KMS-11 (cell line): ENCODE results near the gene VEGFB.
A peak's percentile ranks its signal among the peaks of the same experiment; 100 is the strongest.

Experiments
- H2AFZ ChIP-seq: fragments of 200-600 bp; sonication (generic); 2 replicates; pipeline ENCODE4 v1.6.1; 2016; ENCODE audit warnings: antibody characterized with exemption, mixed run types, low read depth
- H3K27ac ChIP-seq: fragments of 200-600 bp; sonication (generic); 2 replicates; pipeline ENCODE4 v1.6.1; 2016; ENCODE audit warnings: mild to moderate bottlenecking, mixed run types
- H3K27me3 ChIP-seq: fragments of 200-600 bp; sonication (generic); 2 replicates; pipeline ENCODE4 v1.6.1; 2017; ENCODE audit warnings: mild to moderate bottlenecking, low read depth, mixed run types, moderate library complexity; ENCODE audit not compliant: insufficient read depth
- H3K36me3 ChIP-seq: fragments of 200-600 bp; sonication (generic); 2 replicates; pipeline ENCODE4 v1.6.1; 2017; ENCODE audit warnings: mild to moderate bottlenecking, mixed run types; ENCODE audit not compliant: insufficient read depth
- H3K4me1 ChIP-seq: fragments of 200-600 bp; sonication (generic); 2 replicates; pipeline ENCODE4 v1.6.1; 2016; ENCODE audit warnings: mild to moderate bottlenecking, low read depth, mixed run types; ENCODE audit not compliant: poor library complexity, severe bottlenecking
- H3K4me2 ChIP-seq: fragments of 200-600 bp; sonication (generic); 2 replicates; pipeline ENCODE4 v1.7.0; 2016; ENCODE audit warnings: mild to moderate bottlenecking, mixed run types
- H3K4me3 ChIP-seq: fragments of 200-600 bp; sonication (generic); IDR thresholded peaks from 2 replicates; pipeline ENCODE4 v1.6.1; 2017; ENCODE audit warnings: low read depth, low read length, mixed read lengths; ENCODE audit not compliant: insufficient read depth
- H3K79me2 ChIP-seq: fragments of 200-600 bp; sonication (generic); 2 replicates; pipeline ENCODE4 v1.6.1; 2016; ENCODE audit warnings: low read depth, mixed run types; ENCODE audit not compliant: insufficient read depth
- H3K9ac ChIP-seq: fragments of 200-600 bp; sonication (generic); 2 replicates; pipeline ENCODE4 v1.6.1; 2016; ENCODE audit warnings: mild to moderate bottlenecking, mixed run types
- H4K20me1 ChIP-seq: fragments of 200-600 bp; sonication (generic); 2 replicates; pipeline ENCODE4 v1.6.1; 2016; ENCODE audit warnings: mild to moderate bottlenecking, mixed run types; ENCODE audit not compliant: insufficient read depth
- TF ChIP-seq, protein P1 (sequence below): fragments of 200-600 bp; sonication (generic); conservative IDR thresholded peaks from 2 replicates; pipeline ENCODE4 v1.6.1; 2017; ENCODE audit warnings: low read depth, mild to moderate bottlenecking, antibody characterized with exemption, low read length, moderate library complexity, mixed read lengths

VEGFB gene

DNA sequence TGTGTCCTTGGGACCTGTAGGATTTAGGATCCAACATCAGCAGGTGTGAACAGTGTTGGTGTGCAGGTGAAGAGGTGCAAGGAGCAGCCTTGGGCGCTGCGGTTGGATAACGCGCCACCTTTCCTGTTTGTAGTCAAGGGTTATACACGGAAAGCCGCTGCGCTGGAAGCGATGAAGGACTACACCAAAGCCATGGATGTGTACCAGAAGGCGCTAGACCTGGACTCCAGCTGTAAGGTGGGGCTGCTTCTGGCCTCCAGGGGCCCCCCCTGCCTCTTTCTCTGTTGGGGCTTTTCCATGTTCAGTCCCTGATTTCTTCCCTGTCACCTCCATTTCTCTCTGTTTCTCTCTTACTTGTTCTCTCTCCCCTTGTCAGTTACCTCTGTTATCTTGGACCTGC lies 31.4 kb upstream of the VEGFB start:
- Histone ChIP-seq H3K4me2 (no peak overlapping the region), H3K27me3 (no peaks in the 10 kb centered on the region), H3K4me1 (peaks cover 38% of the 10 kb centered on the region), H3K36me3 (peaks cover 29% of the 10 kb centered on the region; the same call in 1 of the 2 replicates), H3K79me2 (peaks cover 8% of the 10 kb centered on the region; the same call in 1 of the 2 replicates), H3K4me3 (no peak overlapping the region), H2AFZ (no peak overlapping the region), H4K20me1 (0 out of 2 replicates have a peak, but pooled peaks cover 6% of the 10 kb centered on the region), H3K27ac (no peak overlapping the region), H3K9ac (no peak overlapping the region)
- TF ChIP-seq, protein P1, sequence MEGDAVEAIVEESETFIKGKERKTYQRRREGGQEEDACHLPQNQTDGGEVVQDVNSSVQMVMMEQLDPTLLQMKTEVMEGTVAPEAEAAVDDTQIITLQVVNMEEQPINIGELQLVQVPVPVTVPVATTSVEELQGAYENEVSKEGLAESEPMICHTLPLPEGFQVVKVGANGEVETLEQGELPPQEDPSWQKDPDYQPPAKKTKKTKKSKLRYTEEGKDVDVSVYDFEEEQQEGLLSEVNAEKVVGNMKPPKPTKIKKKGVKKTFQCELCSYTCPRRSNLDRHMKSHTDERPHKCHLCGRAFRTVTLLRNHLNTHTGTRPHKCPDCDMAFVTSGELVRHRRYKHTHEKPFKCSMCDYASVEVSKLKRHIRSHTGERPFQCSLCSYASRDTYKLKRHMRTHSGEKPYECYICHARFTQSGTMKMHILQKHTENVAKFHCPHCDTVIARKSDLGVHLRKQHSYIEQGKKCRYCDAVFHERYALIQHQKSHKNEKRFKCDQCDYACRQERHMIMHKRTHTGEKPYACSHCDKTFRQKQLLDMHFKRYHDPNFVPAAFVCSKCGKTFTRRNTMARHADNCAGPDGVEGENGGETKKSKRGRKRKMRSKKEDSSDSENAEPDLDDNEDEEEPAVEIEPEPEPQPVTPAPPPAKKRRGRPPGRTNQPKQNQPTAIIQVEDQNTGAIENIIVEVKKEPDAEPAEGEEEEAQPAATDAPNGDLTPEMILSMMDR: no peak

GRCh38 chr11:64203421-64204079 lies 30.8 kb upstream of the VEGFB start:
- no peaks in the 10 kb centered on the region for H3K27me3 ChIP-seq
- 0 out of 2 replicates have a peak, but pooled peaks cover 6% of the 10 kb centered on the region for H4K20me1 ChIP-seq
- no peak overlapping the region for H3K9ac ChIP-seq
- TF ChIP-seq, protein P1: no peak
- no peak overlapping the region for H3K27ac ChIP-seq
- H2AFZ ChIP-seq: no peak overlapping the region
- H3K4me2 ChIP-seq: no peak overlapping the region; the same call in 1 of the 2 replicates
- H3K36me3 ChIP-seq: peaks cover 23% of the 10 kb centered on the region; the same call in 1 of the 2 replicates
- peaks cover 8% of the 10 kb centered on the region; the same call in 1 of the 2 replicates for H3K79me2 ChIP-seq
- no peak overlapping the region for H3K4me3 ChIP-seq
- H3K4me1 ChIP-seq: peaks cover 40% of the 10 kb centered on the region

GRCh38 chr11:64204080-64204440 lies 30.3 kb upstream of the VEGFB start:
- Histone ChIP-seq H3K27ac (no peak overlapping the region), H3K36me3 (peaks cover 18% of the 10 kb centered on the region; the same call in 1 of the 2 replicates), H3K4me3 (no peak overlapping the region), H4K20me1 (0 out of 2 replicates have a peak, but pooled peaks cover 6% of the 10 kb centered on the region), H3K9ac (no peak overlapping the region), H3K4me1 (peaks cover 40% of the 10 kb centered on the region), H3K27me3 (no peaks in the 10 kb centered on the region), H3K79me2 (peaks cover 8% of the 10 kb centered on the region; the same call in 1 of the 2 replicates), H2AFZ (no peak overlapping the region), H3K4me2 (no peak overlapping the region; the same call in 1 of the 2 replicates)
- TF ChIP-seq, protein P1: no peak

DNA sequence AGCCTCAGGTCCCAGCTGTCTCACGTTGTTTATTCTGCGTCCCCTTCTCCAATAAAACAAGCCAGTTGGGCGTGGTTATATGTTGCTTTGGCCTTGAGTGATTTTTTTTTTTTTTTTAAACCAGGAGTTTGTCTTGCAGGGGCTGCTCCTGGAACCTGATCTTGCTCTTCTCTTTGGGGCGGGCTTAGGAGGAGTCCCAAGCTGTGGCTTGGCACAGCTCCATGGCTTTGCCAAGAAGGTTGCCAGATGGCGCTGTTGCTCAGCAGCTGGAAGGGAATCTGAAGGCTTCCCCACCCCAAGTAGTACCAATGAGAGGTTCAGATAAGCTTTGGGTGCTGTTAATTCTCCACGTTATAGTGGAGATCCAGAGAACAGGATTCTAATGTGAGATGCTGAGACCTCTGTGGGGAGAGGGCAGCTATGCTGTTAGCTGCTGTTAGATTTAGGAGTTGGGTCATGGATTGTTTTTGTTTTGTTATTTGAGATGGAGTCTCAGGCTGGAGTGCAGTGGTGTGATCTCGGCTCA lies 29.9 kb upstream of the VEGFB start:
- Histone ChIP-seq H3K27ac (peak overlapping the region; percentile 2; the same call in 1 of the 2 replicates), H3K36me3 (peaks cover 18% of the 10 kb centered on the region; the same call in 1 of the 2 replicates), H2AFZ (no peak overlapping the region)

More for the DNA sequence above, 29.9 kb upstream of the VEGFB start:
- Histone ChIP-seq H3K9ac (no peak overlapping the region), H3K79me2 (peaks cover 8% of the 10 kb centered on the region; the same call in 1 of the 2 replicates), H4K20me1 (0 out of 2 replicates have a peak, but pooled peaks cover 6% of the 10 kb centered on the region), H3K4me1 (peaks cover 40% of the 10 kb centered on the region), H3K4me2 (no peak overlapping the region; the same call in 1 of the 2 replicates), H3K4me3 (no peak overlapping the region), H3K27me3 (no peaks in the 10 kb centered on the region)
- TF ChIP-seq, protein P1: peak; percentile 73
